Measurements from ENCODE around the gene NR2F1-AS1. TPM values are rescaled to one million over a fixed set of nuclear protein-coding genes. Genes with fewer than 3 reads are reported as not detected.

Gene NR2F1-AS1
- total and polyA plus RNA-seq, 2 donors (not counting 3 experiments of a cell fraction or from before 2014, with no cell fraction given): 4.2 to 13.8 TPM

DNA sequence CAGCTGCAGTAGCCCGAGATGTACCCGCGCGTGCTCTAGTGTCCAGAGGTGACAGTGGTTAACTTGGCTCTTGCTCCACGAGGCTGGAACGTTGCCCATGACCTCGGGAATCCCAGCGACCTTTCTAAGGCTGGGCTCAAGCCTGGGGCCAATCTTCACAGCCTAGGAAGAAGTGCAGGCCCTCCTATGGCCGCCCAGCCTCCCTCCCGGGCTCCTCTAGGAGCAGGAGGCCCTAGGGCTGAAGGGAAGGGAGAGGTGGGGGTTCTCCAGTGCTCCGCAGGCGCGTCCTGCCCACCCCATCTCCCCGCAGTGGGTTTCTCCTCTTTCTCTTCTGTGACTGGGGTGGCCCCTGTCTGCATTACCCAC lies 15.3 kb upstream of the NR2F1-AS1 start:
- H3K9me1 ChIP-seq (replicated peaks; ENCODE audit: control insufficient read depth, extremely low read depth, insufficient read depth, low read length): no peaks in the 10 kb centered on the region
- H3K27me3 ChIP-seq (ENCODE audit: control insufficient read depth in 2 of 2, insufficient read depth in 2 of 2, low read length in 2 of 2): peaks cover 15 to 19% of the 10 kb centered on the region in 2 experiments
- no peaks in the 10 kb centered on the region for H3K9me3 ChIP-seq (replicated peaks; ENCODE audit: control insufficient read depth, insufficient read depth, low read length)
- H3K27ac ChIP-seq (ENCODE audit: insufficient read depth, low read depth, low read length): no peak overlapping the region
- intact Hi-C loops (cut with micrococcal nuclease): no loop called here
- H3K4me2 ChIP-seq (ENCODE audit: insufficient read depth, low read length): no peak overlapping the region
- TF ChIP-seq, protein P1, sequence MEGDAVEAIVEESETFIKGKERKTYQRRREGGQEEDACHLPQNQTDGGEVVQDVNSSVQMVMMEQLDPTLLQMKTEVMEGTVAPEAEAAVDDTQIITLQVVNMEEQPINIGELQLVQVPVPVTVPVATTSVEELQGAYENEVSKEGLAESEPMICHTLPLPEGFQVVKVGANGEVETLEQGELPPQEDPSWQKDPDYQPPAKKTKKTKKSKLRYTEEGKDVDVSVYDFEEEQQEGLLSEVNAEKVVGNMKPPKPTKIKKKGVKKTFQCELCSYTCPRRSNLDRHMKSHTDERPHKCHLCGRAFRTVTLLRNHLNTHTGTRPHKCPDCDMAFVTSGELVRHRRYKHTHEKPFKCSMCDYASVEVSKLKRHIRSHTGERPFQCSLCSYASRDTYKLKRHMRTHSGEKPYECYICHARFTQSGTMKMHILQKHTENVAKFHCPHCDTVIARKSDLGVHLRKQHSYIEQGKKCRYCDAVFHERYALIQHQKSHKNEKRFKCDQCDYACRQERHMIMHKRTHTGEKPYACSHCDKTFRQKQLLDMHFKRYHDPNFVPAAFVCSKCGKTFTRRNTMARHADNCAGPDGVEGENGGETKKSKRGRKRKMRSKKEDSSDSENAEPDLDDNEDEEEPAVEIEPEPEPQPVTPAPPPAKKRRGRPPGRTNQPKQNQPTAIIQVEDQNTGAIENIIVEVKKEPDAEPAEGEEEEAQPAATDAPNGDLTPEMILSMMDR (IDR thresholded peaks at IDR 0.05; ENCODE audit: extremely low read depth in 1 of 2, insufficient read depth in 1 of 2, low read depth in 1 of 2, low read length in 2 of 2): no peak
- no peak for TF ChIP-seq POLR2A (IDR thresholded peaks at IDR 0.05; ENCODE audit: low read depth, low read length)
- no peak for TF ChIP-seq POLR2AphosphoS5 (IDR thresholded peaks at IDR 0.05; ENCODE audit: insufficient read depth, low read depth, low read length)
- no peak for TF ChIP-seq JUN (IDR thresholded peaks at IDR 0.05; ENCODE audit: borderline replicate concordance, insufficient read depth, insufficient read length, low read depth)
- TF ChIP-seq FOS (IDR thresholded peaks at IDR 0.05; ENCODE audit: borderline replicate concordance, insufficient read depth, low read length): no peak
- TF ChIP-seq, protein P2, sequence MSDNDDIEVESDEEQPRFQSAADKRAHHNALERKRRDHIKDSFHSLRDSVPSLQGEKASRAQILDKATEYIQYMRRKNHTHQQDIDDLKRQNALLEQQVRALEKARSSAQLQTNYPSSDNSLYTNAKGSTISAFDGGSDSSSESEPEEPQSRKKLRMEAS (IDR thresholded peaks at IDR 0.05; ENCODE audit: insufficient read depth, insufficient read length): no peak
- no peak for TF ChIP-seq GATA2 (IDR thresholded peaks at IDR 0.05; ENCODE audit: insufficient read depth, insufficient read length, low read depth, low read length)
- TF ChIP-seq EZH2 (IDR thresholded peaks at IDR 0.05; ENCODE audit: borderline replicate concordance, low read depth, low read length, severe bottlenecking): no peak
- TF ChIP-seq MYC (IDR thresholded peaks at IDR 0.05; ENCODE audit: low read depth, low read length): no peak
- POLR2A ChIA-PET: no interaction called here
- BruUV-seq (replicated peaks): no TSS peak
- no peak for DNase-seq (ENCODE audit: low read depth, low spot score)
- FAIRE-seq: no peak
- dilution Hi-C loops (cut with MboI; ENCODE audit: extremely low pct_ligation_motif_present, low sequenced_read_pairs): no loop called here
- H4K20me1 ChIP-seq (replicated peaks; ENCODE audit: control insufficient read depth, extremely low read depth, insufficient read depth, low read length): no peaks in the 10 kb centered on the region
- CTCF ChIA-PET: interaction anchor here (5.8 kb wide), 1 partner anchor 205 kb away, joined by 25 read pairs; no protein-coding TSS in a partner anchor
- H3K9ac ChIP-seq (replicated peaks; ENCODE audit: extremely low read depth, insufficient read depth, low read length): no peak overlapping the region
- H3K4me1 ChIP-seq (ENCODE audit: control insufficient read depth, extremely low read depth, insufficient read depth, low read length): no peaks in the 10 kb centered on the region
- peaks cover 11% of the 10 kb centered on the region for H3K79me2 ChIP-seq (ENCODE audit: control insufficient read depth, insufficient read depth, low read length)
- peaks cover 0 to 6% of the 10 kb centered on the region in 2 experiments for H3K36me3 ChIP-seq (ENCODE audit: control insufficient read depth in 2 of 2, extremely low read depth in 1 of 2, insufficient read depth in 2 of 2, low read length in 2 of 2)
- H2AFZ ChIP-seq (ENCODE audit: low read depth, low read length): no peak overlapping the region
- no peak overlapping the region for H3K4me3 ChIP-seq (replicated peaks in 1 of 3; ENCODE audit: insufficient read depth in 1 of 3, low read depth in 1 of 3, low read length in 3 of 3)
